Measurements from ENCODE around the gene GNAI3. TPM values are rescaled to one million over a fixed set of nuclear protein-coding genes. Genes with fewer than 3 reads are reported as not detected.

GNAI3 gene
- total and polyA plus RNA-seq, 8 donors: 6.4 to 11.5 (median 10.8) TPM

DNA sequence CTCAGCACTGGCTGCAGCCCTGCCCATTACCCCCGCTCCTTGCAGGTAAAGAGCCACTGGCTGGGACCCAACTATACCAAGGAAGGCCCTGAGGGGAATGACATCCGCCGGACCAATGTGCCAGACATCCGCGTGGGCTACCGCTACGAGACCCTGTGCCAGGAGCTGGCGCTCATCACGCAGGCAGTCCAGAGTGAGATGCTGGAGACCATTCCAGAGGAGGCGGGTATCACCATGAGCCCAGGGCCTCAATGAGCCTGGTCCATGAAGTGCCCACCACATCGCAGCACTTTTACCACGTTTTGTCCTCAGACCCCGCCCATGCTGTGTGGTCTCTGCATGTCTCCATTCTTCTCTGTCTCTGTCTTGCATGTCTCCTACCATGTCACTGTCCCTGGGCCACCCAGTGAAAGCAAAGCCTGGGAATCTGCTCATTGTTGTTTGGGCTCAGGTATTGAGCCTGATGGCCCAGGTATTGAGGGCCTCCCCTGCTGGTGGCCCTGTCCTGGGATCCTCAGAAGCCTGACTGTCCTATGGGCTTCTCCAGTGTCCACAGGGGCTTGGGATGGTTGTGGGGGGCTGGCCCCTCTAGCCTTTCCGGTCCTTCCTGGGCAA is 82.6 kb downstream of the GNAI3 start:
- H3K36me3 ChIP-seq: peaks cover 0 to 67% of the 10 kb centered on the region in 2 donors
- no peaks in the 10 kb centered on the region for H3K27me3 ChIP-seq
- no peaks in the 10 kb centered on the region for H3K9me3 ChIP-seq
- H3K4me1 ChIP-seq: peaks cover 2 to 3% of the 10 kb centered on the region in 2 donors
- TF ChIP-seq, protein P1, sequence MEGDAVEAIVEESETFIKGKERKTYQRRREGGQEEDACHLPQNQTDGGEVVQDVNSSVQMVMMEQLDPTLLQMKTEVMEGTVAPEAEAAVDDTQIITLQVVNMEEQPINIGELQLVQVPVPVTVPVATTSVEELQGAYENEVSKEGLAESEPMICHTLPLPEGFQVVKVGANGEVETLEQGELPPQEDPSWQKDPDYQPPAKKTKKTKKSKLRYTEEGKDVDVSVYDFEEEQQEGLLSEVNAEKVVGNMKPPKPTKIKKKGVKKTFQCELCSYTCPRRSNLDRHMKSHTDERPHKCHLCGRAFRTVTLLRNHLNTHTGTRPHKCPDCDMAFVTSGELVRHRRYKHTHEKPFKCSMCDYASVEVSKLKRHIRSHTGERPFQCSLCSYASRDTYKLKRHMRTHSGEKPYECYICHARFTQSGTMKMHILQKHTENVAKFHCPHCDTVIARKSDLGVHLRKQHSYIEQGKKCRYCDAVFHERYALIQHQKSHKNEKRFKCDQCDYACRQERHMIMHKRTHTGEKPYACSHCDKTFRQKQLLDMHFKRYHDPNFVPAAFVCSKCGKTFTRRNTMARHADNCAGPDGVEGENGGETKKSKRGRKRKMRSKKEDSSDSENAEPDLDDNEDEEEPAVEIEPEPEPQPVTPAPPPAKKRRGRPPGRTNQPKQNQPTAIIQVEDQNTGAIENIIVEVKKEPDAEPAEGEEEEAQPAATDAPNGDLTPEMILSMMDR (IDR thresholded peaks at IDR 0.05): no peak
- no peak overlapping the region for H3K4me3 ChIP-seq
- H3K27ac ChIP-seq: no peak overlapping the region
- intact Hi-C loops (cut with DNase I): no loop called here
- DNase-seq (no peak), ATAC-seq (no peak)

DNA sequence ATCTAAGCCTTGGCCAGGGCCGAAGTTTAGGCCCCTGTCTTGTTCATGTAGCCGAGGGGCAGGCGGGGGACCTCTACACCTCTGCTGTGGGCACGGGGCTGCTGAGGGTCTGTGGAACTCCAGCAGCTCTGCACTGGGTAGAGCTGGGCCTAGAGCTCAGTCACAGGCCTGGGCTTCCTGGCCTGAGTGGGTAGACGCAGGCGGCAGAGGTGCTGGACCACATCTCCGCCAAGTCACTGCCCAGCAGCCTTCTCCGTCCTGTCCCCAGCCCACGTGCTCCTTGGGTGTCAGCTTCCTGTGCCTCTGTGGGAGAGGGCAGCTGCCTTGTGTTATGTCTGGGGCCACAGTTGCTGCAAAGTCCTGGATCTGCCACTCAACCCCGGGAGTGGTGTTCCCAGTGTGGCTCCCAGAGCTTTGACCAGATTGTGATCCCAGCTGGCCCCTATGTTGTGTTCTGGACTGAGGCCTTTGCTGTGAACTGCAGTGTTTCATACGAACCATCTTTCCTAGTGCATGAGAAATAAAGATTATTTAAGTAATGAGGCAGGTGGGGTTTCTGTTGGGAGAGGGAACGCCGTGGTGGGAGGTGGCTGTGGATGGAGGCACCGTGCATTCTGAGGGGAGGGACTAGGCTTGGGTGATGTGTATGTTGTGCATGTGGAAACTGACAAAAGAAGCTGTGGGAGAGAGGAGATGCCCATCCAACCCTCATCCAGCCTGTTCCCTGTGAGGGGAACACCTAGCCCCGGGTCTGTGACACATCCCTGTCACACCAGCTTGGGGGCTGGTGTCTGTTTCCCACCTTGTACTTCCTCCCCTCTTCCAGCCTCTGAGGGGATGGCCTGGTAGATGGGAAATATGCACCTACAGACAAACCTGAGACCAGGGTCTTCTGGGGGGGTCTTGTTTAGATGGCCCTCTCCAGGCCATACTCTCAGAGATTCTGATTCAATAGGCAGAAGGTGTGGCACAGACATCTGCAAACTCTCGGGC is 83.4 kb downstream of the GNAI3 start:
- H3K4me1 ChIP-seq: peaks cover 7 to 8% of the 10 kb centered on the region in 2 donors
- TF ChIP-seq, protein P1 (IDR thresholded peaks at IDR 0.05): no peak
- H3K36me3 ChIP-seq: peaks cover 0 to 59% of the 10 kb centered on the region in 2 donors
- DNase-seq (no peak), ATAC-seq (no peak)
- H3K27me3 ChIP-seq: no peaks in the 10 kb centered on the region
- intact Hi-C loops (cut with DNase I): no loop called here
- H3K4me3 ChIP-seq: no peak overlapping the region
- H3K27ac ChIP-seq: no peak overlapping the region
- no peaks in the 10 kb centered on the region for H3K9me3 ChIP-seq

DNA sequence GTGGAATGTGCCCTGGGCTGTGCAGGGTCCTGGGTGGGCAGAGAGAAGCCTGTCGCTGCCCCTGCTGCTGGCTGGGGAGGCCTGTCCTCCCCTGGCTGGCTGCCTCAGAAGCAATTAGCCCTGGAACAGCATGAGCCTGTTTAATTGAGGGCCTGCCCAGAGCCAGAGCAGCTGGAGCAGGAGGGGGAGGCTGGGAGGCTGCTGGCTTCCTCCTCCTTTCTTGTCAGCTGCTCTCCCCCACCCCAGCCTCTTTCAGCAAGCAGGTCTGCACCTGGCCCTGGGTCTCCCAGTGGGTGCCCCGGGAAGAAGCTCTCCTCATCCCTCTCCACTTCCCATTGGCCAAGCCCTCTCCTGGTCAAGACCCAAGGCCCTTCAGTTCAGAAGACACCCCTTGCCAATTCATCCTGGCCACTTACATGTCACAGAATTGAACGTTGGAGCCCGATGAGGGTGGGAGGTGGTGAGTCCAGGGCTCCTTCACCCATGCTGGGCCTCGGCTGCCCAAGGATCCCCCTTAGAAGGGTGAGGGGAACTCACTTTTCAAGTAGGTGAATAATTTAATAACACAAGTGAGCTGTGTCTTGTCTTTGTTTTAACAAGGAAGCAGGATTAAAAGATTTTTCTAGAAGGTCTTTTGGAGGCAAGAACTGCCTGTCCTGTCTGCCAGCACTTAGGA is 84.4 kb downstream of the GNAI3 start:
- H3K4me3 ChIP-seq: no peak overlapping the region
- no peaks in the 10 kb centered on the region for H3K27me3 ChIP-seq
- peaks cover 7 to 8% of the 10 kb centered on the region in 2 donors for H3K4me1 ChIP-seq
- H3K27ac ChIP-seq: no peak overlapping the region
- H3K36me3 ChIP-seq: peaks cover 0 to 49% of the 10 kb centered on the region in 2 donors
- intact Hi-C loops (cut with DNase I): no loop called here
- DNase-seq (peak in 2 of 4 donors; percentile 58 to 63), ATAC-seq (no peak)
- TF ChIP-seq, protein P1 (IDR thresholded peaks at IDR 0.05): no peak
- H3K9me3 ChIP-seq: no peaks in the 10 kb centered on the region

DNA sequence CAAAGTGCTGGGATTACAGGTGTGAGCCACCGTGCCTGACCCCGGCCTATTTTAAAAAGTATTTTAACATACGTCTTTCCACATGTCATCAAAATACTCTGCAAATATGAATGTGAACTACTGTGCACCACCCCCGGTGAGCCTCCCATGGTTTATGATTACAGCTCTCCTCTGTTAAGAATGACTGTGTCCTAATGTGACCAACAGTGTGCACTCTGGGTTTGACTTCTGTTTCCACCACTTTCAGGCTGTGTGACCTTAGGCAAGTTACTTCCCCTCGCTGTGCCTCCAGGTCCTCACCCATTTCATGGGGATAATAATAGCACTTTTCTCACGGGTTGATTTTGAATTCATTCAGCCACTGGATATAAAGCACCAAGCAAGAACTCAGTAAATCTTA is 85.9 kb downstream of the GNAI3 start:
- peaks cover 0 to 34% of the 10 kb centered on the region in 2 donors for H3K36me3 ChIP-seq
- H3K4me3 ChIP-seq: no peak overlapping the region
- peaks cover 7 to 8% of the 10 kb centered on the region in 2 donors for H3K4me1 ChIP-seq
- H3K27me3 ChIP-seq: no peaks in the 10 kb centered on the region
- TF ChIP-seq, protein P1 (IDR thresholded peaks at IDR 0.05): no peak
- no peak overlapping the region for H3K27ac ChIP-seq
- intact Hi-C loops (cut with DNase I): no loop called here
- H3K9me3 ChIP-seq: no peaks in the 10 kb centered on the region
- ATAC-seq: no peak
- DNase-seq: no peak
